ENCODE data around the gene RIN3.
"Not testable (repeated sequence)": the region's sequence is repeated elsewhere in the genome, so short reads cannot be mapped to it uniquely, and the experiment has no call there.

The RIN3 gene

DNA sequence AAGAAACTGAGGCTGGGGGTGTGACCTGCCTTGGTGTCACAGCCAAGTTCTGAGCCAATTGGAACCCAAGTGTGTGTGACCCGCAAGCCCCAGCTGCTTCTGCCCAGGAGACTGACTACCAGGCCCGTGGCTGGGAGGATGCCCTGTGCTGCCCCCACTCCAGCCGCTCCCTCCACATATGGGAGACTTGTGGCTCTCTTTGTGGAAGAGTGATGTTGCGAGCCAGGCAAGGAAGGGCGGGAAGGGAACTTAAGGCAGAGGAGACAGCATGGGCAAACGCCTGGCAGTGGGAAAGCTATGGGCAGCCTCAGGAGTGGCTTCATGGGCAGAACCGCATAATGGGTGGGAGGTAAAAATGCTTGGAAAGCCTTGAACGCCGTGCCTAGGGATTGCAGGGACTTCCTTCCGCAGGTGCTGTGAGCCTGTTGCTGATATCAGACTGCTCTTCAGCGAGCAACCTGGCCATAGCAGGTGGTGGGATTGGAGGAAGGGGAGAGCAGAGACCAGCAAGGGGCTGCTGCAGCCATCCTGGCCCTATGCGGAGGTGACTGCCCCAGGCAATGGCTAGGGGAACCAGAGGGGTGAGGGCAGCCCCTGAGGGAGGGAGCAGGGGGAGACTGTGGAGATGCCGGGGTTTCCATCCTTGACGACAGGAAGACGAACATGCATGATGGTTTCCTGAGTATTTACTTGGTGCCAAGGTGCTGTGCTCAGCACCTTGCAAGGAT is 119.1 kb downstream of the RIN3 start:
- no peak for DNase-seq

DNA sequence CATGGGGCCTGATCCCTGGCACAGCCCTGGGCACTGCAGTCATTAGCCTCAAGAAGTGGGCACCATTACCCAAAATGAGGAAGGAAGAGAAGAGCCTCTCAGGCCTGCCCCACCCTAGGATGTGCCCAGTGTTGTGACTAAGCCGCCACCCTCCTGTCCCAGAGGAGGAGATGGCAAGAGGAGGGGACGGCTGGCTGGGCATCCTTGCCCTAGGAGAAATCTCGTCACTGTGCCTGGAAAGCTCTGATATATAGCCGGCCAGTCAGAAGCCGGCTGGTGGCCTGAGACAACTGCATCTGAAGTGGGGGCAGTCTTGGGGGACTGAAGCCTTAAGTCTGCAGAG is 119.7 kb downstream of the RIN3 start:
- DNase-seq = no peak

DNA sequence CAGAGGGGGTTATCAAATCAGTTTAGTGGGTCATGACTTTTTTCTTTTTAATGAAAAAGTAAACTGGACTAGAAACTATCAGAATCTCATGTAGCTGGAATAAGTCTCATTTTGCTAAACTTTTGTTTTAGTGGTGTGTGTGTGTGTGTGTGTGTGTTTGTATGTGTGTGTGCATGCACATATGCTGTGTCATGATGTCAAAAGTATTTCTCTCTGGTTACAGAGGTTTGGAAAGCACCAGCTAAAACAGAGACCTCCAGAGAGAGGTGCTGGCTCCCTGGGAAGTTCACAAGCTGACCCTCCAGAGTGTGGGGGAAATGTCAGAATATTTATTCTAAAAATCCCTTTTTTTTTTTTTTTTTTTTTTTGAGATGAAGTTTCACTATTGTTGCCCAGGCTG is 120.1 kb downstream of the RIN3 start:
- no peak for DNase-seq

DNA sequence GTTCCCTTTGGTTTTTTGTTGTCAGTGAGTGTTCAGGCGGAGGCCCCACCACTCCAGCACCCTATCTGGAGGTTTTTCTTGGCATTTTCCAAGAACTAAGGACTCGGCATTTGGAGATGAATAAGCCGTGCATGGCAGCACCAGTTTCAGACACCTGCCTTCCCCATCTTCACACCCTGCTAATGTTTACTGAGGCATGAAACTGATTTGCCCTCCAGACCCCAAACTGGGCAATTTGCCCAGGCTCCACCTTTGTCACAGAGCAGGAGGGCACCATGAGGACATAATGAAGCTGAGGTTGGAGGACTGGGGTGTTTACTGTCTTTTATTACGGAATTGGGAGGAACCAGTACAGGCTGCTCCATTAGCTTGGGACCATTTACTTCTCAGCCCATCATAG is 121.5 kb downstream of the RIN3 start:
- DNase-seq = no peak

DNA sequence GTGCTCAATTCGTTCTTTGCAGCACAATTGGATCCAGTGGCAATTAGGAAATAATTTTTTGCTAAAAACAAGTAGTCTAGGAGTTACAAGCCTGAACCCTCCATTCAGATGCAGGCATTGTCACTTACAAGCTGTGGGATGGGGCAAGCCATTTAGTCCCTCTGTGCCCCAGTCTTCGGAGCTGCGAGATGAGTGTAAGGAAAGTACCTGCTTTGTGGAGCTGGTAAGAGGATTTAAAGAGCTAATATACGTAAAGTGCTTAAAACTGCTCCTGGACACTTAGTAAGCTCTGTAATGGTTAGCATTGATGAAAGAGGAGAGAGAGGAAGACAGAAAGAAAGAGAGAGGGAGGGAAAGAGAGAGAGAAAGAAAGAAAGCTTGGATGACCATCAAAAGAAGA is 122.3 kb downstream of the RIN3 start:
- DNase-seq = no peak

DNA sequence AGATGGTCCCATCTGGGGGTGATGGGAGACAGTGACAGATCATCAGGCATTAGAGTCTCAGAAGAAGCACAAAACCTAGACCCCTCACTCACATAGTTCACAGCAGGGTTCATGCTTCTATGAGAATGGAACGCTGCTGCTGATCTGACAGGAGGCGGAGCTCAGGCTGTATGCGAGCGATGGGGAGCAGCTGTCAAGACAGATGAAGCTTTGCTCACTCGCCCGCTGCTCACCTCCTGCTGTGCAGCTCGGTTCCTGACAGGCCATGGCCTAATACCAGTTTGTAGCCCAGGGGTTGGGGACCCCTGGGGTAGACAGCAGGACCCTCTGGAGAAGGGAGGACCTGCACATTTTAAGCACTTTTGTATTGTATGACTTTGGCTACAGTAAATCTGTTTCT is 123.6 kb downstream of the RIN3 start:
- DNase-seq = no peak

DNA sequence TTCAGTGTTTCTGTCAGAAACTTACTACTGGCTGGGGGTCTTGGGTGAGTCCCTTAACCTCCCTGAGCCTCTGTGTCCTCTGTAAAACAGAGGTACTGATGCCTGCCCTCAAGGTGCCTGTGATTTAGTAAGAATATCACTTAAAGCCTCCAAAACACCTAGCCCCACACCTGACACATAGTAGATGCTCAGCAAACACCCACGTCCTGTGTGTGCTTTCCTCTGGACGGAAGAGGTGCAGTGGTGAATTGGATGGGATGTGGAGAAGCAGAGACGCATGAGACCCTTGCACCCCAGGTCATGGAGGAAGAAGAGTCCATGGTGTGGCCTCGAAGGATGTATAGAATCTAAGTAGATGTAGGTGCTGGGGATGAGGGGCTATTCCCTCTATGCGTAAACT is 124.3 kb downstream of the RIN3 start:
- no peak for DNase-seq

DNA sequence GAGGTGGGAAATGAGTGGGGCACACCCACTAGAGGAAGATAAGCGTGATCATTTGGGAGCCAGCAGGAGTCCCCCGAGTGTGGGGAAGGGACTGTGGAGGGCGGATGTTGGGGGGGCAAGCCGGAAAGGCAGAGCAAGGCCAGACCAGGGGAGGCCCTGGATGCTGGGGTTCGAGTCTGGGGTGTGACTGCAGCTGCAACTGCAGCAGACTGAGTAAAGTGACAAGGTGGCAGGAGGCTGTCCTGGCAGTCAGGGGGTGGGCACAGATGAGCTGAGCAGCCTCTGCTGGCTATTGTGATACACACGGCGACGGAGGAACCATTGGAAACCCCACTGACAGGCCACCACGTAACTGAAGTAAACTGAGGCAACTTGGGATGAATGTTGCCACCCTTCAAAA is 124.7 kb downstream of the RIN3 start:
- DNase-seq = no peak

DNA sequence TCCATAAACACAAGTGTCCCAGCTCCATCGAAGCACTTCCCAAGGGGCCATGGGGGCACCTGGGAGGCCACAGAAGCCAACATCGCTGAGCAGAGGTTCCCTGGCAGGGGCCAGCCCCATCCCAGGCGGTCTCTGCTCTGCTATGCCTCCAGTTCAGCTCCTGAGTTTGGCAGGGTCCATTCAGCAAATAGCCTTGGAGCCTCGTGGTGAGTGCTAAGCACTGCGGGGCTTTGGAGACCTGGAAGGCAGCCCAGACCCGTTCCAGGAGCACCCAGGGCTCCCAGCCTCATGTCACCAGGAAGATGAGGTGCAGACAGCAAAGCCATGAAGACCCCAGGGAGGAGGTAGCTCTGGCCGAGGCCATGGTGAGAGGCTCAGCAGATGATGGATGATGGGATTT is 125.3 kb downstream of the RIN3 start:
- DNase-seq = no peak

DNA sequence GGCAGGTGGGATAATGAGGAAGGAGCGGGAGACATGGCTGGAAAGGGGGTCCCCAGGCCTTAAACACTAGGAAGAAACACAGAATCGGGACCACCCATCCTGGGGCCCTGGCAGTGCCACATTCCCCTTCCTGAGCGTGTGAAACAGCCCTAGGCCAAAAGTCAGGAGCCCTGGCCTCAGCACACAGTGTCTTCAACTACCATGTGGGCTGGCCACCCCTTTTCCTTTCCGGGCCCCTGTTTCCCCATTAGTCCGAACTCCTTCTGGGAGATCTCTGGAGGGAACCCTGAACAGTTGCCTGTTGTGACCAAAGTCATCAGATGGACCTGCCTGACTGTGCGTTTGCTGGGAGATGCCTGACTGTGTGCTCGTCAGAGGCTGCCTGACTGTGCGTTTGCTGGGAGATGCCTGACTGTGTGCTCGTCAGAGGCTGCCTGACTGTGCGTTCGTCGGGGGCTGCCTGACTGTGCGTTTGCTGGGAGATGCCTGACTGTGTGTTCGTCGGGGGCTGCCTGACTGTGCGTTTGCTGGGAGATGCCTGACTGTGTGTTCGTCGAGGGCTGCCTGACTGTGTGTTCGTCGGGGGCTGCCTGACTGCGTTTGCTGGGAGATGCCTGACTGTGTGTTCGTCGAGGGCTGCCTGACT is 126.0 kb downstream of the RIN3 start:
- not testable (repeated sequence) for DNase-seq

DNA sequence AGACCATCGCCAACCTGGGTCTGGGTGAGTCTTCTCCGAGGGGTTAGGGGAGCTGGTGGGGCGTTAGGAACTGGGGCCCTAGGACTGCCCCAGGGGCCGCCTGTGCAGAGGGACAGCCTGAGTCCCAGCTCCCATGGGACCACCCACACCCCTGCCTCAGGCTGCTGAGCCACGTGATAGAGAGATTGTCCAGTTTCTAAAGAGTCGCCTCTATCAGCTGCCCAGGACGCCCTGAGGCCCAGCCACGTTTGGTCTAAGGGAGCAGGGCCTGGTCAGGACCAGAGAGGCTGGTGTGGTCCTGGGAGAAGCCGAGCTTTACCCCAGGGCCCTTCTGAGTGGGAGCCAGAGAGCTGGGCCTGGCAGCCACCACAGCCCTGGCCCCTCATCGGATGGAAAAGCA is 127.7 kb downstream of the RIN3 start:
- DNase-seq = no peak

DNA sequence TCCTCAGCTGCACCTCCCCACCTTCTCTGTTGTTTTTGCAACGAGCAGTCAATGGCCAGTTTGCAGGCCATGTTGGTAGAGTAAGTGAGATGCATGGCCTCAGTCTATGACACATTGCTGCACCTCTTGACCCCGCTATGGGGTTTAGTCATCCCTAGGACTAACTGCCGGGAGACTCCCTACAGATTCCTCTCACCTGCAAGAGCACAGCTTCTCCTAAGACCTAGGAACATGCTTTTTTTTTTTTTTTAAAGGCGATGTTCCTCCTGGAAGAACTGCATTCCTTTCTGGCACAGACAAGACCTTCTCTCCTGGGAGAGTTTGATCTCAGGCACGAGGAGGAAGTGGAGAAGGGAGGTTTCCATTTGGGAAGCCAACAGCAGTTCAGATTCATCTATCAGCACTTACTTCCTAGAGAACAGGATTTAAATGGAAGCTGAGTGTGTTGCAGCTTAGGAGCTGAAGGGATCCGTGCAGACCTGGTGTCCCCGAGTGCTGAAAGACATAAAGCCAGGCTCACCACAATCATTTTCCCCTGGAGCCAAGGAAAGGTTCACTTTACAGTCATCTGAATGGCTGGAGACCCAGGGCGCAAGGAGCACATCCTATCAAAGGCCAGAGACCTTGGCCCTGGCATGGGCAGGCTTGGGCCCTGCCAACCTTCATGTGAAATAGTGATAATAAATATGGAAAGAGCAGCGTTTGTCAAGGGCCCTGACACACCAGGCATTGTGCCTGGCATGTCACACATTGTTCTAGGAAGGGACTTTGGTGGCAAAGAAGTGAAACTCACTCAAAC is 130.8 kb downstream of the RIN3 start:
- no peak for DNase-seq

DNA sequence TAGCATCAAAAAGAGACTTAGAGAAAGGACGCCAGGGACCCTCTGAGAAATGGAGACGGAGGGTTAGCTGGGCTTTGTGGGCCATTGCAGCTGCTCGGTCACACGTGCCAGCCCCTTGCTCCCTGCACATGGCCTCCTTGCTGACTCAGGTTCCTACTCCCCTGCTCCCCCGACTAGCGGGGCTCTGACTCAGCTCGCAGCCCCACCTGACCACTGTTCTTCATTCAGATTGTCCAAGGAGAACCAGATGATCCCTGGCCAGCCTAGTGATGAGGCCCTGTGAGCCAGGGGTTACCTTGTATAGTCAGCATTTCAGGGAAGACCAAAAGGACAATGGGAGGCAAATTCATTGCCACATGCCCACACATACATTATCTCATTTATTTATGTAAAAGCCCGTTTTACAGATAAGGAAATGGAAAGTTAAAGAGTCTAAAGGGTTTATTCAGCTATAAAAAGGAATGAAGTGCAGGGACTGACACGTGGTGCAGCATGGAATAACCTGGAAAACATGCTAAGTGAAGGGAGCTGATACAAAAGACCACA is 131.5 kb downstream of the RIN3 start:
- no peak for DNase-seq

DNA sequence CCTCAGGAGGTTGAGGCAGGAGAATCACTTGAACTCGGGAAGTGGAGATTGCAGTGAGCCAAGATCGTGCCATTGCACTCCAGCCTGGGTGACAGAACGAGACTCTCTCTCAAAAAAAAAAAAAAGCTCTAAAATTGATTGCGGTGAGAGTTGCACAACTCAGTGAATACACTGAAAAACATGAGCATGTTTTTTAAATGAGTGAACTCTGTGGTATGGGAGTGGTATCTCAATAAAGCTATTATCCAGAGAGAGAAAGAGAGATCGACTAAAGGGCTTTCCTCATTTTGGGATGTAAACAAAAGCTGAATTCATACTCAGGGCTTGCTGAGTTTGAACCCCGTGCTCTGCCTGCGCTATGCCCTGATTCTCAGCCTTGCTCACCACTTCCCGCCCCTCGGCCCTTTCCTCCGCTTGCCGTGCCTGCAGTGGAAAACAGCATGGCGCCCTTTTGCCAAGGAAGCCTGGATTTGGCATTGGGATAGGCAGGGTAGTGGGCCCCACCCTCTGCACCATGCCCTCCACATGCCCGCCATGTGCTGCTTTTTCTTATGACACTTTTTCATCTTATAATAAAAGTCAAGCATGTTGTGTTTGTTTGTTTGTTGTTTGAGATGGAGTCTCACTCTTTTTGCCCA is 132.4 kb downstream of the RIN3 start:
- no peak for DNase-seq

DNA sequence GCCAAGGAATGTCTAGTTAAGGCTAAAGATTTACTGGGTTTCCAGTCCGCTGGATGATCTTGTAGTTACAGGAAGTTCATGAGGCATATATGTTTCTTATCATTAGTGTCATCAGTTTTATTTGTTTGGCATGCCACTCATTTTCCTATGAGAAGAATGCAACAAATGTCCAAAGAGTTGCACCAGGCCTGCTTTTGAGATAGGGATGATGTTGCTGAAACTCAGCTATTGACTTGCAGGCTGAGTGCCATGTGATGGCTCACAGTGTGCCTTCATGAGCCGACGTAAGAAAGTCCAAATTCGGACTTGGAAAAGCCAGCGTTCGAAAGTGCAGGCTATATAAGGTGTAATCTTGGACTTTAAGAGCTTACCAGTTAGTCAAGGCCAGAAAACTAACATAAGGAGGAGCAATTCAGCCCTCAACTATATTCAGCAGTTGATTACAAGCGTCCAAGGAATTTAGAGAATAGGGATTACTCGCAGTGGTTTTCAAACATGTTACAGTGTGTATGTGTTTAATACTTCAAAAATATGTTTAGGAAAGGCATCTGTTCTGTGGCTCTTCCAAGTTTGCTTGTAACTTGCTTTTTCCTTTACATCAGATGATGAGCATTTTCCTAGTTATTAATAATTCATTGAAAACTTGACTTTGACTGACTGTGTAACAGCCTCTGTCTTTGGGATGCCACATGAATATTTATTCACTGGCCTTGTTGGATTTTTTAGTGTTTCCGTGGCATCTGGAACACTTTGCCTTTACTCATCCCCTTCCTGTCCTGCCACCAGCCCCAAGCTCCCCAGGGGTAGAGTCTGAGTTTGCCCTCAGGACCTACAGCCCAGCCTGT is 133.6 kb downstream of the RIN3 start:
- no peak for DNase-seq

DNA sequence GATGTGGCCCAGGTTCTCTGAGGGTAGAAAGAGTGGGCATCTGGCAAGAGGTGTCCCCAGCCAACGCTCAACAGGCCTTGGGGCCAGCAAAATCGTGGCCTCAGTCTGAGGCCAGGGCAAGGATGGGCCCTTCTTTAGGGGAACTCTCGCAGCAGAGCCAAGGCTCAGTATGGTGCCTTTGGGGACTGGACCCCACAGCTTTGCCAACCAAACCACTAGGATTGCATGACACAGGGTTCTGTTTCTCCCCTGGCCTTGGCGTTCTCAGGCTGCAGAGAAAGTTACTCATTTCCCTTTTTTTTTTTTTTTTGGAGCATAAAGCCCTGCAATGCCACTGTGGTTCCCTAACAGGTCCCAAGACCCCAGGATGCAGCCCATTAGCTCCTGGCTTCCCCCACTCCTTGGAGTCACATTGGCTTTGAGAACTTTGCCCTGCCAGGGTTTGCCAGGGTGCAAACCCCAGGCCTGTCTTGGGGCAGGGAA is 134.3 kb downstream of the RIN3 start:
- DNase-seq = no peak

DNA sequence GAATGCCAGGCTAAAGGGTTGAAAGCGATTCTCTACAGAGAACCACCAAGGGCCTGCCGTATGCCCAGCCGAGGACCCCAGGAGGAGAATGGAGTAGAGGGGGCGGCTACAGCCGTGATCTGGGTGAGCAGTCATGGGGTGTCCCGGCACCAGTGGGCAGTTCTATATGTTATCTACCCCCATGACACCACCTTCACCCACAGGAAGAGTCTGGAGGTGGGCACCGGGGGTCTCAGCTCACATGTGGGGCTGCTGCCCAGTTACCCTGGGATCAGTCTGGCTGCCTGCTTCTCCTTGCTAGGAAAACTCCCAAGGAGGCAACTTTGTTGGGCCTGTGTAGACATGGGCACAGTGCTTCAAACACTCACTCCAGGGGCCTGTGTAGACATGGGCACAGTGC is 135.5 kb downstream of the RIN3 start:
- no peak for DNase-seq

DNA sequence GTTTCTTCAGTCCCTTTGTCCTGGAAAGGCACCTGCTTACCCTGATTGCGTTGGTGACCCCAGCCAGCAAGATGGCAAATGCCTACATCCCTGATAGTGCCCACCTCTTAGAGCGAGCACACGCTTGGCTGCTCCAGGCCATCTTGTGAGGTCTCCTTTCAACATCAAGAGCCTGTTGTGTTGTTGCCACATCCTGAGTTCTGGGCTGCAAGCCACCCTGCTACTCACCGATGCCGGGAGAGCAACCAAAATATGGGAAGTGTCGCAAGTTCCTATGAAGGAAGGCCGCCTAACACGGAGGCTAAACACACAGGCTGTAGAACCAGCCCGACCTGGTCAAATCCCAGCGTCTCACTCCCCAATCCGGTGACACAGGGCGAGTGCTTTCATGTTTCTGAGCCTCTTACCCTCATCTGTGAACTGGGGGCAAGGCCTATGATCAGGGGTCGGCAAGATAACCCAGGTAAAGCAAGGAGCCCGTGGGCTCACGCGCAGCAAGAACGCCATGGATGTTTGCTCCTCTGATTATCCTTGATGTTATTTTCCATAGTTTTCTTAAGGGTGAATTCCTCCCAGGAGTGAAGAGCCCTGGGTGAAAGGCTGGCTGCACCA is 136.5 kb downstream of the RIN3 start:
- DNase-seq = no peak

DNA sequence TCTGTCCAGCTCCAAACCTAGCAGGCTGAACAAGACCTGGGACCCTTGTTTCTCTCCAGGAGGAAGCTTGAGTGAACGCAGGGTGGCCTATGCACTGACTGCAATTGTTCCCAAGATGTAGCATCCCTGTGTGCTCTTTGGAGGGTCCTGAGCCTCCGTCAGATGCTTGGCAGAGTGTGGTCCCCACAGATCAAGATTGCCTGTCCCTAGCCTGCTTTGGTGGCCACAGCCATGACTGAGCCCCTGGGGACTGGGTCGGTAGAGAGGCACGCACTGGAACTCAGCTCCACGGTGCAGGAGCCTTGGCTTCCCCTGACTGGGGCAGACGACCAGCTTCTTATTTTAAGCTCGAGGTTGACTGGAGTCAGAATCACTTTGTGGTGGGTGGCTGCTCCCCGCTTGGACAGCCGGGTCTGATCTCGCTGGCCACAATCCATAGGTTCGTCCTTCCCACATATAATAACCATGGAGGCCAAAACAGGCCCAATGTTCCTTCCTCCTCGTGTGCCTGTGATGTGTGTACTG is 137.1 kb downstream of the RIN3 start:
- no peak for DNase-seq

DNA sequence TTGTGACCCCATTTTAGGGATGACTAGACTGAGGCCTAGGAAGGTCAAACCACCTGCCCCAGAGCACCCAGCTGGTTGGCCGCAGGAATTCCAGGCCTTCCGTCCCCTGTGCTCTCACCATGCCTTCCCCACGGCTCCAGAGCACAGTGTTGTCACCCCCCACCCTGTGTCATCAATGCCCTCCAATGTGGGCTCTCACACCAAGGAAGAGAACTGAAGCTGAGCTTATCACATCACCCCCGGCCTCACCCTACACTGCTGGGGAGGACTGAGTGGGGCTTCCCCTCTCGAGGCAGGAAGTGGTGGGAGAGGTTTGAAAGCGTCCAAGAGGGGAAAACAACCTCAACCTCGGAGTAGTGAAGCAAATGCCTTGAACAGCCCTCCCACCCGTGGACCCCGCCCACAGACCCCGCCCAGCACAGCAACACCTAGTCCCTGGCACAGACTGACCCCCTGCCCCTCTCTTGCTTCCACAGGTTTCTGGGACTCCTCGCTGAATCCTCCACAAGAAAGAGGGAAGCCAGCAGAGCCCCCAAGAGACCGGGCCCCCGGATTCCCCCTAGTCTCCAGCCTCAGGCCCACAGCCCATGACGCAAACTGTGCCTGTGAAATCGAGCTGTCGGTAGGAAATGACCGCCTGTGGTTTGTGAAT is 137.7 kb downstream of the RIN3 start:
- DNase-seq = peak; percentile 41 to 77 (median 62)

Data from activated CD4-positive, CD25-positive, alpha-beta regulatory T cell (primary cell).